Osteoblast (primary cell): ENCODE measurements around the gene GRIK4. TPM values are rescaled to one million over a fixed set of nuclear protein-coding genes. Genes with fewer than 3 reads are reported as not detected.

ENCODE experiments used
- DNase-seq: peaks from one replicate; pipeline ENCODE4 v3.0.0; 2011; ENCODE audit warnings: low spot score, mixed read lengths; ENCODE audit not compliant: insufficient read length; ENCODE audit errors: missing footprints
- H2AFZ ChIP-seq: 2 replicates; pipeline ENCODE4 v1.6.0; 2011; ENCODE audit warnings: mild to moderate bottlenecking, low read length
- H3K27ac ChIP-seq: 2 replicates; pipeline ENCODE4 v1.5.1; 2011; ENCODE audit warnings: mild to moderate bottlenecking, low read depth, low read length, moderate library complexity
- H3K27me3 ChIP-seq: 2 replicates; pipeline ENCODE4 v1.6.0; 2012; ENCODE audit warnings: mild to moderate bottlenecking, control low read depth, inconsistent platforms, low read length, moderate library complexity; ENCODE audit not compliant: insufficient read depth
- H3K36me3 ChIP-seq: 2 replicates; pipeline ENCODE4 v1.5.1; 2011; ENCODE audit warnings: mild to moderate bottlenecking, low read length, control low read depth, moderate library complexity; ENCODE audit not compliant: insufficient read depth
- H3K4me1 ChIP-seq: 2 replicates; pipeline ENCODE4 v1.5.1; 2011; ENCODE audit warnings: mild to moderate bottlenecking, low read length, control low read depth, moderate library complexity; ENCODE audit not compliant: insufficient read depth
- H3K4me2 ChIP-seq: 2 replicates; pipeline ENCODE4 v1.6.0; 2011; ENCODE audit warnings: mild to moderate bottlenecking, low read length; ENCODE audit not compliant: insufficient read depth
- H3K4me3 ChIP-seq: fragments of 200-600 bp; sonication (generic); 3 replicates; pipeline ENCODE4 v1.5.1; 2012; ENCODE audit warnings: mild to moderate bottlenecking, low read length, inconsistent platforms; ENCODE audit not compliant: insufficient read depth
- H3K79me2 ChIP-seq: 2 replicates; pipeline ENCODE4 v1.6.0; 2012; ENCODE audit warnings: mild to moderate bottlenecking, low read length, control low read depth, inconsistent platforms; ENCODE audit not compliant: insufficient read depth
- H3K9me3 ChIP-seq: 2 replicates; pipeline ENCODE4 v1.5.1; 2011; ENCODE audit warnings: low read depth, low read length, control low read depth
- H4K20me1 ChIP-seq: 2 replicates; pipeline ENCODE4 v1.6.0; 2012; ENCODE audit warnings: mild to moderate bottlenecking, low read length, control low read depth; ENCODE audit not compliant: insufficient read depth
- CTCF ChIP-seq: IDR thresholded peaks from 2 replicates; pipeline ENCODE4 v1.5.1; 2011; ENCODE audit warnings: mild to moderate bottlenecking, low read depth, low read length, moderate library complexity; ENCODE audit errors: extremely low read depth
- total RNA-seq: library from RNA; depleted of rRNA; stranded (reverse); fragments of >200 nt; gene quantifications from 2 replicates; pipeline ENCODE4 v1.2.3, GENCODE V29; 2012

GRIK4 gene
- total RNA-seq, 1 donor = under 0.01 TPM

GRCh38 chr11:120747850-120748814 lies 236.6 kb downstream of the GRIK4 start:
- no peaks in the 10 kb centered on the region for H3K4me1 ChIP-seq
- no peak overlapping the region for H2AFZ ChIP-seq
- TF ChIP-seq CTCF = no peak
- H4K20me1 ChIP-seq = no peaks in the 10 kb centered on the region
- no peaks in the 10 kb centered on the region for H3K36me3 ChIP-seq
- H3K4me2 ChIP-seq = no peak overlapping the region
- H3K9me3 ChIP-seq = no peaks in the 10 kb centered on the region
- H3K4me3 ChIP-seq = no peak overlapping the region
- no peak overlapping the region for H3K27ac ChIP-seq
- peaks cover 2% of the 10 kb centered on the region for H3K27me3 ChIP-seq
- no peak for DNase-seq
- no peaks in the 10 kb centered on the region for H3K79me2 ChIP-seq

GRCh38 chr11:120749395-120749794 lies 237.8 kb downstream of the GRIK4 start:
- Histone ChIP-seq H3K27ac (no peak overlapping the region), H3K9me3 (no peaks in the 10 kb centered on the region)

GRCh38 chr11:120750647-120751549 lies 239.3 kb downstream of the GRIK4 start:
- no peak for DNase-seq

More at GRCh38 chr11:120749395-120749794, 237.8 kb downstream of the GRIK4 start:
- no peaks in the 10 kb centered on the region for H3K4me1 ChIP-seq
- no peak overlapping the region for H2AFZ ChIP-seq
- H3K4me2 ChIP-seq = no peak overlapping the region
- no peaks in the 10 kb centered on the region for H3K79me2 ChIP-seq
- H3K36me3 ChIP-seq = no peaks in the 10 kb centered on the region
- no peak for DNase-seq
- no peak for TF ChIP-seq CTCF
- no peak overlapping the region for H3K4me3 ChIP-seq
- H3K27me3 ChIP-seq = peaks cover under 1% of the 10 kb centered on the region
- H4K20me1 ChIP-seq = no peaks in the 10 kb centered on the region

More at GRCh38 chr11:120750647-120751549, 239.3 kb downstream of the GRIK4 start:
- H3K4me3 ChIP-seq = no peak overlapping the region
- H3K27me3 ChIP-seq = no peaks in the 10 kb centered on the region
- TF ChIP-seq CTCF = no peak
- H3K36me3 ChIP-seq = no peaks in the 10 kb centered on the region
- no peak overlapping the region for H2AFZ ChIP-seq
- H4K20me1 ChIP-seq = no peaks in the 10 kb centered on the region
- H3K27ac ChIP-seq = no peak overlapping the region
- H3K79me2 ChIP-seq = no peaks in the 10 kb centered on the region
- H3K9me3 ChIP-seq = no peaks in the 10 kb centered on the region
- no peak overlapping the region for H3K4me2 ChIP-seq
- no peaks in the 10 kb centered on the region for H3K4me1 ChIP-seq
